ENCODE data around the gene MARCHF10. TPM values are rescaled to one million over a fixed set of nuclear protein-coding genes. Genes with fewer than 3 reads are reported as not detected.

Gene MARCHF10, protein sequence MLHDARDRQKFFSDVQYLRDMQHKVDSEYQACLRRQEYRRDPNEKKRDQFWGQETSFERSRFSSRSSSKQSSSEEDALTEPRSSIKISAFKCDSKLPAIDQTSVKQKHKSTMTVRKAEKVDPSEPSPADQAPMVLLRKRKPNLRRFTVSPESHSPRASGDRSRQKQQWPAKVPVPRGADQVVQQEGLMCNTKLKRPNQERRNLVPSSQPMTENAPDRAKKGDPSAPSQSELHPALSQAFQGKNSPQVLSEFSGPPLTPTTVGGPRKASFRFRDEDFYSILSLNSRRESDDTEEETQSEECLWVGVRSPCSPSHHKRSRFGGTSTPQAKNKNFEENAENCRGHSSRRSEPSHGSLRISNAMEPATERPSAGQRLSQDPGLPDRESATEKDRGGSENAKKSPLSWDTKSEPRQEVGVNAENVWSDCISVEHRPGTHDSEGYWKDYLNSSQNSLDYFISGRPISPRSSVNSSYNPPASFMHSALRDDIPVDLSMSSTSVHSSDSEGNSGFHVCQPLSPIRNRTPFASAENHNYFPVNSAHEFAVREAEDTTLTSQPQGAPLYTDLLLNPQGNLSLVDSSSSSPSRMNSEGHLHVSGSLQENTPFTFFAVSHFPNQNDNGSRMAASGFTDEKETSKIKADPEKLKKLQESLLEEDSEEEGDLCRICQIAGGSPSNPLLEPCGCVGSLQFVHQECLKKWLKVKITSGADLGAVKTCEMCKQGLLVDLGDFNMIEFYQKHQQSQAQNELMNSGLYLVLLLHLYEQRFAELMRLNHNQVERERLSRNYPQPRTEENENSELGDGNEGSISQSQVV
- total RNA-seq = 1.3 TPM in 2 replicates

DNA sequence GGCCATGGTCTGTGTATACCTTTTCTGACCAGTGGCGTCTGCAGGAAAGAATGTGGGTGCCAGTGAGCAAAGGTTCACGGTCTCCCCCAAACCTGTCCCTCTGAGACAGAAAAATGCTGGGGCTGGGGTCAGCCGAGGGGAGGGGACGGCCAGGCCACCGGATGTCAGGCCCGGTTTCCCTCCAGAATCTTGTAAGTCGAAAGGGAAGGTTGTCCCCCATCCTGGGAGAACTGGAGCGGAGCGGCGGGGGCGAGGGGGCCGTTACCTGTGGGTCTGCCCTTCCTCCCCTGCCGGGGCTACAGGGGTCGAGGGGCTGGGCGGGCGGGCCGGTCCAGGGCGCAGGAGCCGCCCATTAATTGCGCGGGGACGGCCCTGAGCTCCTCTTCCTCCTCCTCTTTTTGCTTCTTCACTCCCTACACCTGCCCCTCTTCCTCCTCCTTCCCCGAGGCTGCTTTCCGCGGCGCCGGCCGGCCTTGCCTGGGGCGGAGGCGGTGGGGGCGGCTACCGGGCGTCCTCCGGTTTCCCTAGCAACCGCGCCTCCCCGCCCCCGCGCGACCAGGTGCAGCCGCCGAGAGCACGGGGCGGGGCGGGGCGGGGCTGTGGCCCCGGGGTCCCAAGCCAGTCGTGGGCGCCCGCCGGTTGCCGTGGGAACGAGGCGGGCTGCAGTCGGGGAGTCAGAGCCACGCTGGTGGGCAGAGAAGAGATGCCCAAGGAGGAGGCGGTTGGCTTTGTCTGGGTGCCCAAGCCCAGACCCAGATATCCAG, at the start of gene MARCHF10:
Gene MARCHF10 (minus strand): TSS at position 503 of the 764 bp plus-strand sequence. CDS start 6,579 bp downstream, outside the sequence.
- no peaks in the 10 kb centered on the region for H3K36me3 ChIP-seq (ENCODE audit: control insufficient read depth, insufficient read depth, low read length)
- no peak for DNase-seq (ENCODE audit: low read depth)
- TF ChIP-seq, protein P1, sequence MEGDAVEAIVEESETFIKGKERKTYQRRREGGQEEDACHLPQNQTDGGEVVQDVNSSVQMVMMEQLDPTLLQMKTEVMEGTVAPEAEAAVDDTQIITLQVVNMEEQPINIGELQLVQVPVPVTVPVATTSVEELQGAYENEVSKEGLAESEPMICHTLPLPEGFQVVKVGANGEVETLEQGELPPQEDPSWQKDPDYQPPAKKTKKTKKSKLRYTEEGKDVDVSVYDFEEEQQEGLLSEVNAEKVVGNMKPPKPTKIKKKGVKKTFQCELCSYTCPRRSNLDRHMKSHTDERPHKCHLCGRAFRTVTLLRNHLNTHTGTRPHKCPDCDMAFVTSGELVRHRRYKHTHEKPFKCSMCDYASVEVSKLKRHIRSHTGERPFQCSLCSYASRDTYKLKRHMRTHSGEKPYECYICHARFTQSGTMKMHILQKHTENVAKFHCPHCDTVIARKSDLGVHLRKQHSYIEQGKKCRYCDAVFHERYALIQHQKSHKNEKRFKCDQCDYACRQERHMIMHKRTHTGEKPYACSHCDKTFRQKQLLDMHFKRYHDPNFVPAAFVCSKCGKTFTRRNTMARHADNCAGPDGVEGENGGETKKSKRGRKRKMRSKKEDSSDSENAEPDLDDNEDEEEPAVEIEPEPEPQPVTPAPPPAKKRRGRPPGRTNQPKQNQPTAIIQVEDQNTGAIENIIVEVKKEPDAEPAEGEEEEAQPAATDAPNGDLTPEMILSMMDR (IDR thresholded peaks at IDR 0.05; ENCODE audit: insufficient read depth, low read length, poor library complexity, severe bottlenecking) = no peak
- H3K27me3 ChIP-seq (ENCODE audit: control insufficient read depth, insufficient read depth, low read length) = no peaks in the 10 kb centered on the region
- peak within 1 kb of the TSS; percentile 43 for H3K4me3 ChIP-seq (ENCODE audit: low read depth, low read length)

DNA sequence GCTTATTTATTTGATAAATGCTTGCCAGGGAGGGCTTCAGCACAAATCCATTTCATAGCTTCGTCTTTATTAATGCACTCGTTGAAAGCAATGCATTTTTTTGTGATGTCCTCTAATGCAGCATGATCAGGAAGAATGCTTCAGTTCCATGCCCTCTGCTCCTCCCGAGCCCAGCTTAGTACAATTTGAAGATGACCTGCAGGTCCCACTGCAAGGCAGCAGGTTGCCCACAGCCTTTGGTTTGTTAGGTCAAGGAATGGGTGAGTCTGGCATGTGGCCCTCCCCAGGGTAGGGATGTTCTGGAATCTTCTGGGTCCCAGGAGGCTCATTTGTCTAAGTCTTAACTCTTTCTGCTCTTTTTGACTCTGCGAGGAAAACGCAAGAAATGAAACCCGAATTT, 49.4 kb upstream of the MARCHF10 start:
- TF ChIP-seq, protein P1 (IDR thresholded peaks at IDR 0.05; ENCODE audit: insufficient read depth, low read length, poor library complexity, severe bottlenecking) = no peak
- no peak overlapping the region for H3K4me3 ChIP-seq (ENCODE audit: low read depth, low read length)
- no peaks in the 10 kb centered on the region for H3K27me3 ChIP-seq (ENCODE audit: control insufficient read depth, insufficient read depth, low read length)
- H3K36me3 ChIP-seq (ENCODE audit: control insufficient read depth, insufficient read depth, low read length) = no peaks in the 10 kb centered on the region
- DNase-seq (ENCODE audit: low read depth) = no peak

DNA sequence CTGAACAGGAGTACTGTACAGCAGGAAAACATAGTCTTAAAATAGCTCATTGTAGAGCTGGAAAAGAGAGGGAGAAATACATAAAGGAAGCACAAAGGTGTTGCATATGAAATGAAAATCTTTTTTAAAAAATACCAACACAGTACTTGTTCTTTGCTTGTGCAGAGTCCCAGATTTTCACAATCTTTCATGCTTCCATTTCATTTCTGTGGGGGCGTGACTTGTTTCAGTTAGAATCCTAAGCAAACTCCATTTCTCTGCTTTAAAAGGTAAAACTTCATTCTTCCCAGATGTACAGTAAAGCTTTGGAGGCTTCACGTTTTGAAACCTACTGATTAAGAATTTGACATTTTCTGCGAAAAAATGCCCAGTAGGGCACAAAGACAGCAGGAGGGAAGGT, 48.5 kb upstream of the MARCHF10 start:
- no peak for DNase-seq (ENCODE audit: low read depth)
- H3K4me3 ChIP-seq (ENCODE audit: low read depth, low read length) = no peak overlapping the region
- TF ChIP-seq, protein P1 (IDR thresholded peaks at IDR 0.05; ENCODE audit: insufficient read depth, low read length, poor library complexity, severe bottlenecking) = no peak
- H3K27me3 ChIP-seq (ENCODE audit: control insufficient read depth, insufficient read depth, low read length) = no peaks in the 10 kb centered on the region
- no peaks in the 10 kb centered on the region for H3K36me3 ChIP-seq (ENCODE audit: control insufficient read depth, insufficient read depth, low read length)

DNA sequence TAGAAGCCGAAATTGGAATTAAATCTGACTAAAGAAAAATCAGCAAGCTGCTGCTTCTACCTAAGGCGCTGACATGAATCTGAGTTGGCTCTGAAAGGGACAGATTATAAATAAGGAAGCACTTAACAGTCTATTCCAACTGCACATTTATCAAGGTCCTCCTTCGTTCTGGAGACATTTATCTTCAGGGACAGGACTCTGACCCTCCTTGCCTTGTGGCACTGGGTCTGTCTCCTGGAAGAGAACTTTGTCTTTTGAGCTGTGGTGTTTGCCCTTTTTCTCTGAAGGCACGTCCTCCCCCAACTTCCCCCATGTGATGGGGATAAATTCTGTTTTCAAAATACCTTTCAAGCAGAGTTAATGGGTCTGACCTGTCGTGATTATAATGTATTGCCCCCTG, 47.0 kb upstream of the MARCHF10 start:
- Histone ChIP-seq H3K4me3 (ENCODE audit: low read depth, low read length) (no peak overlapping the region), H3K36me3 (ENCODE audit: control insufficient read depth, insufficient read depth, low read length) (no peaks in the 10 kb centered on the region), H3K27me3 (ENCODE audit: control insufficient read depth, insufficient read depth, low read length) (no peaks in the 10 kb centered on the region)
- TF ChIP-seq, protein P1 (IDR thresholded peaks at IDR 0.05; ENCODE audit: insufficient read depth, low read length, poor library complexity, severe bottlenecking) = no peak
- DNase-seq (ENCODE audit: low read depth) = no peak

DNA sequence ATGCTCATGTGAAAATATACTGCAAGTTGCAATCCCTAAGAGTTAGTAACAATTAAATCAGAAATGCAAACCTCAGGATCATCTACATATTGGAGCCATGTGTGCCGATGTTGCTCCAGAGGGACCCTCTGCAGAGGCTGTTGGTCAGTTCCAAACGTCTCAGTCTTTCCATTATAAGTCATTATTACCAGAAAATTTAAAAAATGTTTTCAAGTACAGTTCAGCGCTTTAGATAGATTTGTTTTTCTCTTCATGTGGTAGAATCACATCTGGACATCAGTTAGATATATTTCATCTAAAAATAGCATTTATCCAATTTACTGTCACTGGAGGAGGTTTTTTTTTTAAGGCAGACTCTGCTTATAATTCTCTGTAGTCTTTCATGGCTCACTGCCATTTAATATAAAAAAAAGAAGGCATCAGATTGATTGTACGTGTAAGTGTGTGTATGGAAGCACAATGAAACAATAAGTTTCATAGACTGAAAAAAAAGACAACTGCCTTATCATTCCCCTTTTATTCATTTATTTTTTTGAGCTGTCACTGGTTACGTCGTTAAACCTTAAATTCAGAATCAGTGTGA, 46.1 kb upstream of the MARCHF10 start:
- no peak overlapping the region for H3K4me3 ChIP-seq (ENCODE audit: low read depth, low read length)
- H3K27me3 ChIP-seq (ENCODE audit: control insufficient read depth, insufficient read depth, low read length) = no peaks in the 10 kb centered on the region
- no peak for DNase-seq (ENCODE audit: low read depth)

More for the DNA sequence above, 46.1 kb upstream of the MARCHF10 start:
- TF ChIP-seq, protein P1 (IDR thresholded peaks at IDR 0.05; ENCODE audit: insufficient read depth, low read length, poor library complexity, severe bottlenecking) = no peak
- no peaks in the 10 kb centered on the region for H3K36me3 ChIP-seq (ENCODE audit: control insufficient read depth, insufficient read depth, low read length)

All from kidney epithelial cell (primary cell).